IPS-20b (cell line): ENCODE results near the gene FAM107A.
A peak's percentile ranks its signal among the peaks of the same experiment; 100 is the strongest.

Source experiments
- H3K27ac ChIP-seq: one replicate; pipeline ENCODE4 v1.5.1; 2013; ENCODE audit warnings: low read length
- H3K27me3 ChIP-seq: 2 replicates; pipeline ENCODE4 v1.6.1; 2013; ENCODE audit warnings: mild to moderate bottlenecking, low read length, inconsistent platforms; ENCODE audit not compliant: insufficient read depth
- H3K36me3 ChIP-seq: 2 replicates; pipeline ENCODE4 v1.6.1; 2013; ENCODE audit warnings: low read depth, mild to moderate bottlenecking, inconsistent platforms, low read length, moderate library complexity; ENCODE audit not compliant: insufficient read depth
- H3K4me1 ChIP-seq: 2 replicates; pipeline ENCODE4 v1.6.1; 2013; ENCODE audit warnings: mild to moderate bottlenecking, control low read depth, inconsistent platforms, low read length, moderate library complexity; ENCODE audit not compliant: insufficient read depth
- H3K4me3 ChIP-seq: 2 replicates; pipeline ENCODE4 v1.5.1; 2013; ENCODE audit warnings: mild to moderate bottlenecking, low read length, inconsistent platforms
- H3K9ac ChIP-seq: 2 replicates; pipeline ENCODE4 v1.6.1; 2013; ENCODE audit warnings: low read depth, mild to moderate bottlenecking, inconsistent platforms, low read length, moderate library complexity
- H3K9me3 ChIP-seq: 2 replicates; pipeline ENCODE4 v1.6.1; 2013; ENCODE audit warnings: mild to moderate bottlenecking, low read depth, low read length, inconsistent platforms; ENCODE audit not compliant: insufficient read depth

FAM107A gene

DNA sequence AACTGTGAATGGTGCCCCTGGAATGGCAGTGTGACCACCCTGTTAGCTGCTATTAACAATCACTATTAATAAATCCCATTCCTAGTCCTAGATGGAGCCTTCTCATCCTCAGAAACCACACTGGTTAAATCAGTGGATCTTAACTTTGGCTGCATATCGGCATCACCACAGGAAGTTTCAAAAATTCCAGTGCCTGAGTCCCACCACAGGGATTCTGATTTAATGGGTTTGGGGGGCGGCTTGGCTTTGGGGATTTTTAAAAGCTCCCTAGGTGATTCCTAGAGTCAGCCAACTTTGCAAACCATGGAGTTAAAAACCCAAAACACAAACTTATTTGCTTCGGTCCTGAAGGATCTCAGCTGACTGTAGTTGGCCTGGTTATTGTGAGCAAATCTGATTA is 3.1 kb downstream of the FAM107A start:
- H3K27me3 ChIP-seq, result peaks cover 5% of the 10 kb centered on the region; the same call in 1 of the 2 replicates
- no peak overlapping the region for H3K27ac ChIP-seq
- no peaks in the 10 kb centered on the region for H3K36me3 ChIP-seq
- peaks cover 3% of the 10 kb centered on the region; the same call in 1 of the 2 replicates for H3K4me1 ChIP-seq
- no peak overlapping the region for H3K9ac ChIP-seq
- no peak overlapping the region for H3K4me3 ChIP-seq
- H3K9me3 ChIP-seq, result no peaks in the 10 kb centered on the region

- Histone ChIP-seq H3K4me3 (no peak overlapping the region), H3K9me3 (no peaks in the 10 kb centered on the region), H3K36me3 (no peaks in the 10 kb centered on the region), H3K27ac (no peak overlapping the region), H3K27me3 (peaks cover 5% of the 10 kb centered on the region; the same call in 1 of the 2 replicates), H3K4me1 (peaks cover 3% of the 10 kb centered on the region; the same call in 1 of the 2 replicates), H3K9ac (no peak overlapping the region)
Measured at GRCh38 chr3:58573640-58574039, 3.6 kb downstream of the FAM107A start.

DNA sequence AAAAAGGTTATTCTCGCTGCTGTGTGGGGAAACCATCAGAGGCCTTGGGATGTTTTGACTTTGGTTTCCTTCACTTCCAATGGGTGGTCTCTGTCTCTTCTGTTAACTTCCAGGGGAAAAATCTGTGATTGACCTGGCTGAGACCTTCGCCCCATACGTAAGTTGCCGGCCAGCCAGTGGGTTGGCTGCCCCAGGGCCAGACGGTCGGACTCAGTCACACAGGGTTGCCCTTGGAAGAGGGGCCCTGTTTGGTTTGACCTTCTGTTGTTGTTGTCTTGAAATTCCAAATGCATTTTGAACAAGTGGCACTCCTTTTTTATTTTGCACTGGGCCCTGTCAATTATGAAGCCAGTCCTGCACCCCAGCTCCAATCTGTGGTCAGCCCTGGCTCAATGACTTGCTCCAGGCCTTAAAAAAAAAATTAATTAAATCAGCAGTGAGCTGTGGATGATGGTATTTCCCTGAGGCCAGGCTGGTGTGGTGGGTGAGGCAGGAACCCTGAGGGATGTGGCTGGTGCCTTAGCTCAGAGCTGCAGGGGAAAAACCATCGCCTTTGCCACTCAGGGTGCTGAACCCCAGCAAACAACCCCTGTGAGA is 4.5 kb downstream of the FAM107A start:
- Histone ChIP-seq H3K9me3 (no peaks in the 10 kb centered on the region), H3K4me3 (no peak overlapping the region), H3K4me1 (peaks cover 3% of the 10 kb centered on the region; the same call in 1 of the 2 replicates), H3K36me3 (no peaks in the 10 kb centered on the region), H3K27ac (no peak overlapping the region), H3K27me3 (peaks cover 5% of the 10 kb centered on the region; the same call in 1 of the 2 replicates), H3K9ac (no peak overlapping the region)

DNA sequence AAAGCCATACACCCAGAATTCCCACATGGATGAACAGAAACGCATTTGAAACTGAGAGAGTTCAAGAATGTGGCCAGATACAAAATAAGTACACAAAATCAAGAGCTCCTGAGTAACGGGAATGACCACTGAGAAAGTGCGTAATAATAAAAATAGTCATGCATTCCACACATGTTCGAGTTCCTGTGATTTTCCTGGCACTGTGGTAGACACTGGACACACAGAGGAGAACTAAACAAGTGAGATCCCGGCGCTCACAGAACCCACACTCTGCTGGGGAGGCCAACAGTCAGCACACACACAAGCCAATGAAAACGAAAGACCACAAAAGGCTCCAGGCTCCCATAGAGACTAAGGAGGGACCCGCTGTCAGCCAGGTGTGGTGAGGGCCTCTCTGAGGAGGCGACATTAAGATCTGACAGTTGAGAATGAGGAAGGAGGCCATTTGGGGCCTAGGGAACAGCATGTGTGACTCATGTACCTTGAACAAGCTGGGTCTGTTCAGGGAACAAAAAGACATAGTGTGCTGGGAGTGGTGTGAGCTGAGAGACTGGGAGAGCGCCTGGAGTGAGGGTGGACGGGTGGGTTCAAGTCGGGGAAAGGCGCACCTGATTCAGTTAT is 5.1 kb downstream of the FAM107A start:
- Histone ChIP-seq H3K27ac (no peak overlapping the region), H3K9ac (no peak overlapping the region), H3K4me3 (no peak overlapping the region), H3K9me3 (no peaks in the 10 kb centered on the region), H3K27me3 (peaks cover 5% of the 10 kb centered on the region; the same call in 1 of the 2 replicates), H3K36me3 (no peaks in the 10 kb centered on the region), H3K4me1 (no peaks in the 10 kb centered on the region; the same call in 1 of the 2 replicates)

- Histone ChIP-seq H3K9ac (no peak overlapping the region), H3K4me1 (peaks cover 7% of the 10 kb centered on the region; the same call in 1 of the 2 replicates), H3K36me3 (no peaks in the 10 kb centered on the region), H3K27me3 (no peaks in the 10 kb centered on the region), H3K4me3 (no peak overlapping the region), H3K27ac (no peak overlapping the region), H3K9me3 (no peaks in the 10 kb centered on the region)
Measured at GRCh38 chr3:58570851-58571250, 6.3 kb downstream of the FAM107A start.

- H3K4me3 ChIP-seq, result no peak overlapping the region
- H3K4me1 ChIP-seq, result peaks cover 12% of the 10 kb centered on the region; the same call in 1 of the 2 replicates
- no peaks in the 10 kb centered on the region for H3K27me3 ChIP-seq
- H3K36me3 ChIP-seq, result no peaks in the 10 kb centered on the region
- H3K9ac ChIP-seq, result no peak overlapping the region
- no peak overlapping the region for H3K27ac ChIP-seq
- H3K9me3 ChIP-seq, result no peaks in the 10 kb centered on the region
Measured at GRCh38 chr3:58569287-58570001, 7.7 kb downstream of the FAM107A start.

DNA sequence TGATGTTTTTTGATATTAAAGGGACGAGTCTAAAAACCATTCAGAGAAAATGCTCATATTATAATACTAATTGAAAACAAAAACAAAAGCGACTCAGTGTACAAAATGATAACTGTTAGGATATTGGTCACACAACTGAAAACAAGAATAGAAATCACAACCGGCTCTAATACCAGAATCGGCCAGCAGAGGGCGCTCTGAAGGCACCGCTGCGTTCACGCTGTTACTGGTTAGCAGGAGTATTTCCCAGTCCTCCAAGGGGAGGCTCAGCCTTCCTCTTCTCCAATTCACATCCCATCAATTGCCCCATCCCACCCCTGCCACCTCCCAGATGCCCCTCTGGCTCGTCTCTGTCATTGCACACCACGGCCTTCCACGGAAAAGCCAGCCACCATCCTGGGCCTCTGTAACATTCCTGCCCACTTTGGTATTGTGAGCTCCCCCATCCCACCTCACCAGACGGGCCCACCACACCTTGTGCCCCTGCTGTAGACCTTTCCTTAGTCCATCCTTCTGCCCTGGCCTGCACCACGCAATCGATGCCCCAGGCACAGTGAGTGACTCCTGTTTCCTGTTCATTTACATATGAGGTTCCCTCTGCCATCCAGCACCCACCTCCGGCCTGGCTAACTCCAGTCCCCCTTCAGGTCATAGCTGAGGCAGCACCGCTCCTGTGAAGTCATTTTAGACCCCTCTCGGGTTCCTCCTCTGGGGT is 8.5 kb downstream of the FAM107A start:
- H3K36me3 ChIP-seq, result no peaks in the 10 kb centered on the region
- H3K9ac ChIP-seq, result no peak overlapping the region
- no peak overlapping the region for H3K4me3 ChIP-seq
- no peaks in the 10 kb centered on the region for H3K27me3 ChIP-seq
- H3K4me1 ChIP-seq, result peaks cover 12% of the 10 kb centered on the region; the same call in 1 of the 2 replicates
- H3K9me3 ChIP-seq, result no peaks in the 10 kb centered on the region
- H3K27ac ChIP-seq, result no peak overlapping the region

- Histone ChIP-seq H3K36me3 (no peaks in the 10 kb centered on the region), H3K4me3 (no peak overlapping the region), H3K4me1 (peaks cover 12% of the 10 kb centered on the region; the same call in 1 of the 2 replicates), H3K27me3 (no peaks in the 10 kb centered on the region), H3K27ac (no peak overlapping the region), H3K9me3 (no peaks in the 10 kb centered on the region), H3K9ac (no peak overlapping the region)
Measured at GRCh38 chr3:58567251-58567515, 10.0 kb downstream of the FAM107A start.

DNA sequence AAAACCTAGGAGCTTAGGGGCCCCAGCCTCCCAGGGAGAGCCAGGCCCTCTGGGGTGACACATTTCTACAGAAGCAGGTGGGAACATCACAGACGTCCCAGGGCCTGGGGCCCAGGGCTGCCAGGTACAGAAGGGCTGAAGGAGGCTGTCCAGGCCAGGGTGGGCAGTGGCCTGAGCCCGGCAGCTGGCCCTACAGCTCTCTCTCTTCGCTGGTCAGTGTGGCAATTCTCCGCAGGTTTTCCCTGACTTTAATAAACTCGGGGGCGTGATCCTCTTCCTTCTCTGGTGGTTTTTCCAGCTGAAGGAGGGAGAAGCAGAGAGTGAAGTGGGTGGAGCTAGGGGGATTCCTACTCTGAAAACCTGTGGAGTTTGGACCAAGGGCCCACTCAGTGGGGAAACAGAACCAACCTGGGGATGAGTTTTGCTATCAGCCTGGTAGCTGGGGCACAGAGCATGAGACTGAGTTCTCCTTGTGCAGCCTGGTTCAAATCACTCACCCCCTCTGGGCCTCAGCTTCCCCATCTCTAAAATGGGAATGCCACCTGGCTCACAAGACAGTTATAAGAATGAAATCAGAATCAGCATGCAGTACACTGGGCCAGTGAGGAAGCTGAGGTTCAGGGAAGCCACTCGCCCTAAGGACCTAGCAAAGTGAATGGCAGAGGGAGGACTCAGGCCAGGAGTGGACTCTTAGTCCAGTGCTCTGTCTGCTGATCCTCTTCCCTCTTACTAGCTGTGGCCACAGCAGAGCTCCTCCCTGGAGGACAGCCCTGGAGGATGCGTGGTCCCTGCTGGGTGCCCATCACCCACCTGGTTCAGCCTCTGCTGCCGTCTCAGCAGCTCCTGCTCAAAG is 10.6 kb downstream of the FAM107A start:
- Histone ChIP-seq H3K4me3 (no peak overlapping the region), H3K4me1 (peaks cover 12% of the 10 kb centered on the region; the same call in 1 of the 2 replicates), H3K9me3 (no peaks in the 10 kb centered on the region), H3K36me3 (no peaks in the 10 kb centered on the region), H3K27me3 (no peaks in the 10 kb centered on the region), H3K27ac (no peak overlapping the region), H3K9ac (no peak overlapping the region)

- Histone ChIP-seq H3K27ac (no peak overlapping the region), H3K4me3 (no peak overlapping the region), H3K9me3 (no peaks in the 10 kb centered on the region), H3K36me3 (no peaks in the 10 kb centered on the region), H3K9ac (peak overlapping the region; percentile 37; the same call in 1 of the 2 replicates), H3K27me3 (no peaks in the 10 kb centered on the region), H3K4me1 (peaks cover 12% of the 10 kb centered on the region; the same call in 1 of the 2 replicates)
Measured at GRCh38 chr3:58565621-58566397, 11.4 kb downstream of the FAM107A start.
